Thyroid gland (tissue), 4 donors: Measurements from ENCODE around the gene PGP.

ENCODE experiments used
- POLR2A ChIP-seq, 2 donors: fragments of 450-650 bp; IDR thresholded peaks; one replicate each; pipeline ENCODE4 v1.6.1; 2017; ENCODE audit warnings: antibody characterized with exemption in 2 of 2, mild to moderate bottlenecking in 2 of 2, moderate library complexity in 1 of 2
- TF ChIP-seq, protein P1 (sequence below), 6 experiments: fragments of 200-600 bp in 3 of 6; fragments of 450-650 bp in 3 of 6; sonication (generic) in 3 of 6; IDR thresholded peaks; one replicate each; pipeline ENCODE4 v1.5.1; 2016 to 2019; ENCODE audit warnings: antibody characterized with exemption in 6 of 6, mild to moderate bottlenecking in 2 of 6, inconsistent platforms in 1 of 6, moderate library complexity in 1 of 6

GRCh38 chr16:2190002-2190658 is 24.5 kb downstream of the PGP start:
- TF ChIP-seq, protein P1, sequence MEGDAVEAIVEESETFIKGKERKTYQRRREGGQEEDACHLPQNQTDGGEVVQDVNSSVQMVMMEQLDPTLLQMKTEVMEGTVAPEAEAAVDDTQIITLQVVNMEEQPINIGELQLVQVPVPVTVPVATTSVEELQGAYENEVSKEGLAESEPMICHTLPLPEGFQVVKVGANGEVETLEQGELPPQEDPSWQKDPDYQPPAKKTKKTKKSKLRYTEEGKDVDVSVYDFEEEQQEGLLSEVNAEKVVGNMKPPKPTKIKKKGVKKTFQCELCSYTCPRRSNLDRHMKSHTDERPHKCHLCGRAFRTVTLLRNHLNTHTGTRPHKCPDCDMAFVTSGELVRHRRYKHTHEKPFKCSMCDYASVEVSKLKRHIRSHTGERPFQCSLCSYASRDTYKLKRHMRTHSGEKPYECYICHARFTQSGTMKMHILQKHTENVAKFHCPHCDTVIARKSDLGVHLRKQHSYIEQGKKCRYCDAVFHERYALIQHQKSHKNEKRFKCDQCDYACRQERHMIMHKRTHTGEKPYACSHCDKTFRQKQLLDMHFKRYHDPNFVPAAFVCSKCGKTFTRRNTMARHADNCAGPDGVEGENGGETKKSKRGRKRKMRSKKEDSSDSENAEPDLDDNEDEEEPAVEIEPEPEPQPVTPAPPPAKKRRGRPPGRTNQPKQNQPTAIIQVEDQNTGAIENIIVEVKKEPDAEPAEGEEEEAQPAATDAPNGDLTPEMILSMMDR (IDR thresholded peaks at IDR 0.05): no peak
- no peak for TF ChIP-seq POLR2A (IDR thresholded peaks at IDR 0.05)
